Stimulated activated effector memory CD8-positive, alpha-beta T cell treated with anti-CD3 and anti-CD28 coated beads, Interleukin-12 subunit alpha, Interleukin-12 subunit beta, amount 100 ng/mL, for 72 hours (primary cell): Measurements from ENCODE around the gene TYW1.
A peak's percentile ranks its signal among the peaks of the same experiment; 100 is the strongest.
"Not testable (repeated sequence)": the region's sequence is repeated elsewhere in the genome, so short reads cannot be mapped to it uniquely, and the experiment has no call there.

Experiments
- ATAC-seq: fragments of 150-1000 bp; cut with Tn5 transposase; 2 replicates; pipeline ENCODE4 v1.10.0; 2021
- DNase-seq, 2 donors: peaks; one replicate each; pipeline ENCODE4 v3.0.0; 2021 to 2022; ENCODE audit warnings: low spot score in 2 of 2
- H3K27ac Mint-ChIP-seq: one replicate; pipeline ENCODE4 v1.8.0; 2022; ENCODE audit warnings: mild to moderate bottlenecking, mixed read lengths
- H3K36me3 Mint-ChIP-seq: one replicate; pipeline ENCODE4 v1.8.0; 2022; ENCODE audit warnings: mild to moderate bottlenecking, mixed read lengths
- H3K4me1 Mint-ChIP-seq: one replicate; pipeline ENCODE4 v1.8.0; 2022; ENCODE audit warnings: mixed read lengths
- H3K4me3 Mint-ChIP-seq: one replicate; pipeline ENCODE4 v1.8.0; 2022; ENCODE audit warnings: mild to moderate bottlenecking, mixed read lengths
- H3K9me3 Mint-ChIP-seq: one replicate; pipeline ENCODE4 v1.8.0; 2022; ENCODE audit warnings: mixed read lengths

Gene TYW1

DNA sequence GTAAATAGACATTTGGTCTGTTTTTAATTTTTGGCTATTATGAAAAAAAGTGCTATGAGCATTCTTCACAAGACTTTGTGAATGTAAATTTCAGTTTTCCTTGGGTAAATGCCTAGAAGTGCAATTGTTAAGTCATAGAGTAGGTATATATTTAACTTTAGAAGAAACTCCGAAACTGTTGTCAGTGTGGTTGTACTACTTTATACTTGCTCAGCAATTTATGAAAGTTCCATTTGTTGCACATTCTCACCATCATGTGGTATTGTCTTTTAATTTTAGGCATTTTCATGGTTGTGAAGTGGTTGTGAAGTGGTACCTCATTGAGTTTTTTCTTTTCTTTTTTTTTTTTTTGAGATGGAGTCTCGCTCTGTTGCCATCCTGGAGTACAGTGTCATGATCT lies 60.0 kb downstream of the TYW1 start:
- ATAC-seq (no peak), DNase-seq (no peak)
- Mint-ChIP-seq H3K4me3 (no peak overlapping the region), H3K27ac (no peak overlapping the region), H3K36me3 (peaks cover 86% of the 10 kb centered on the region), H3K4me1 (peaks cover 8% of the 10 kb centered on the region), H3K9me3 (peaks cover 7% of the 10 kb centered on the region)

- peaks cover 46% of the 10 kb centered on the region for H3K36me3 Mint-ChIP-seq
- H3K4me3 Mint-ChIP-seq, ATAC-seq, H3K4me1 Mint-ChIP-seq, DNase-seq, H3K27ac Mint-ChIP-seq, H3K9me3 Mint-ChIP-seq: not testable (repeated sequence)
Measured at GRCh38 chr7:67061321-67061720, 64.7 kb downstream of the TYW1 start.

- H3K36me3 Mint-ChIP-seq = peaks cover 41% of the 10 kb centered on the region
- H3K9me3 Mint-ChIP-seq, H3K4me1 Mint-ChIP-seq, DNase-seq, H3K27ac Mint-ChIP-seq, ATAC-seq, H3K4me3 Mint-ChIP-seq: not testable (repeated sequence)
Measured at GRCh38 chr7:67062802-67063201, 66.2 kb downstream of the TYW1 start.

- not testable (repeated sequence) for H3K9me3 Mint-ChIP-seq, DNase-seq, H3K4me3 Mint-ChIP-seq, H3K4me1 Mint-ChIP-seq
- Mint-ChIP-seq H3K27ac (peak overlapping the region; percentile 63), H3K36me3 (peaks cover 41% of the 10 kb centered on the region)
- peak; percentile 65 for ATAC-seq
Measured at GRCh38 chr7:67066950-67067622, 70.5 kb downstream of the TYW1 start.

DNA sequence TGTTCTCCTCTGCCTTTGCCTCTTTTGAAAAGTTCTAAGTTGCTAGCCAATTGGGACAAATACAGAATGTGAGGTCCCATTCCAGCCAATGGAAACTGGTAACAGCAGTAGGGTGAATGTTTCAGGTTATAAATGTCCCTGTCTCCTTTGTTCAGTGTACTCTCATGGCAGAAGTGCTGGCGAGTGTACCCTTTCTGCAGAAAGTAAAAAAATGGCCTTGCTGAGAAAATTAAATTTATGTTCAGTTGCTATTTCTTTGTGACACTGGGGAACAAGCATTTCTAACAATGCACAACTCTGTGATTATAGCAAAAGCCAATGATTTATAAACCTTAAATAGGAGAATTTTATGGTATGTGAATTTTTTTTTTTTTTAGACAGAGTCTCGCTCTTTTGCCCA lies 79.5 kb downstream of the TYW1 start:
- H3K4me3 Mint-ChIP-seq, ATAC-seq, H3K27ac Mint-ChIP-seq, H3K4me1 Mint-ChIP-seq, DNase-seq: not testable (repeated sequence)
- Mint-ChIP-seq H3K36me3 (peaks cover 48% of the 10 kb centered on the region), H3K9me3 (peaks cover 14% of the 10 kb centered on the region)

DNA sequence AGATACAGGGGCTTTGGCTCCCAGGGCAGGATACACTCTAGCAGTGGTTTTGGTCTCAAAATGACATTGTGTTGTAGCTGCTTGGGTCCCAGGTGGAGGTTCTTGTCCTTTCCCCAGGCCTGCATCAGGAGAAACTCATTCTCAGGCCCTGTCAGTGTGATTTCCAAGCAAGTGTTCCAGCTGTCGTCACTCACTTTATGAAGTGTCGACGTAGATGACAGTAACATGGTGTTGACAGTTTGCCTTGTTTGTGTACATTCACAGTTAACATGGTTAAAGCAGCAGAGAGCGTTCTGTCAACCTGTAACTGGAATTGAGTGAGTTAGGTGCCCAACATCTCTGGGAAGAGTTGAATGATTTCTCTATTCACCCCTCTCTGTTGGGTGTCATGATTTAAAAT lies 86.2 kb downstream of the TYW1 start:
- not testable (repeated sequence) for ATAC-seq, H3K27ac Mint-ChIP-seq

DNA sequence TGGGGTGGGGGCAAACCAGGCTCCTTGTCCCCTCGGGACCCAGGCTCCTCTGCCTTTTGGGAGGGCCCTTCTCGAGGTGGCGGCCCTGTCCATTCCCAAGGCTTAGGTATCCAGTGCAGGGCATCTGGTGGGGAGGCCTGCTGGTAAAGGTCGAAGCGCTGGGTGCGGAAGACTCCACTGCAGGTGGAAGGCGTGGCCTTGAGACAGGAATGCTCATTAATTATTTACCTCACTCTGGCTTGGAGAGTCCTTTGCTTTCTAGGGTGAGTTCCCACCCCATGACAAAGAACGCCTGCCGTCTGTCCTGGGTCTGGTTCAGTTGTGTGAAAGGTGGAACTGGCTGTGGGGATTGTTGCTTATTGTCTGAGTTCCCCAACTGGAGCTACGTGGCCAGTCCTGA lies 92.6 kb downstream of the TYW1 start:
- H3K27ac Mint-ChIP-seq, ATAC-seq: not testable (repeated sequence)
- H3K36me3 Mint-ChIP-seq = peaks cover 39% of the 10 kb centered on the region

More for the DNA sequence above, 86.2 kb downstream of the TYW1 start:
- Mint-ChIP-seq H3K4me1 (peaks cover 25% of the 10 kb centered on the region), H3K36me3 (peaks cover 55% of the 10 kb centered on the region), H3K9me3 (peaks cover 11% of the 10 kb centered on the region)
- not testable (repeated sequence) for H3K4me3 Mint-ChIP-seq, DNase-seq

GRCh38 chr7:67091053-67091452 lies 94.4 kb downstream of the TYW1 start:
- H3K27ac Mint-ChIP-seq, H3K4me3 Mint-ChIP-seq, ATAC-seq, H3K9me3 Mint-ChIP-seq, DNase-seq, H3K4me1 Mint-ChIP-seq: not testable (repeated sequence)
- peaks cover 42% of the 10 kb centered on the region for H3K36me3 Mint-ChIP-seq

More for the DNA sequence above, 92.6 kb downstream of the TYW1 start:
- not testable (repeated sequence) for H3K4me1 Mint-ChIP-seq, H3K4me3 Mint-ChIP-seq, H3K9me3 Mint-ChIP-seq, DNase-seq

- H3K36me3 Mint-ChIP-seq = peaks cover 56% of the 10 kb centered on the region
- H3K4me3 Mint-ChIP-seq, DNase-seq, H3K27ac Mint-ChIP-seq, H3K4me1 Mint-ChIP-seq, ATAC-seq, H3K9me3 Mint-ChIP-seq: not testable (repeated sequence)
Measured at GRCh38 chr7:67098031-67098430, 101.4 kb downstream of the TYW1 start.

- not testable (repeated sequence) for H3K4me3 Mint-ChIP-seq, H3K9me3 Mint-ChIP-seq, ATAC-seq, DNase-seq, H3K27ac Mint-ChIP-seq, H3K4me1 Mint-ChIP-seq
- H3K36me3 Mint-ChIP-seq = peaks cover 53% of the 10 kb centered on the region
Measured at GRCh38 chr7:67099406-67099805, 102.8 kb downstream of the TYW1 start.

GRCh38 chr7:67100038-67100437 lies 103.4 kb downstream of the TYW1 start:
- ATAC-seq = peak; percentile 39
- not testable (repeated sequence) for H3K9me3 Mint-ChIP-seq, DNase-seq, H3K4me3 Mint-ChIP-seq, H3K27ac Mint-ChIP-seq, H3K4me1 Mint-ChIP-seq
- H3K36me3 Mint-ChIP-seq = peaks cover 47% of the 10 kb centered on the region

GRCh38 chr7:67100956-67101361 lies 104.3 kb downstream of the TYW1 start:
- Mint-ChIP-seq H3K9me3 (peaks cover 3% of the 10 kb centered on the region), H3K4me3 (no peak overlapping the region), H3K4me1 (peaks cover 17% of the 10 kb centered on the region), H3K27ac (no peak overlapping the region), H3K36me3 (peaks cover 42% of the 10 kb centered on the region)
- ATAC-seq = no peak
- DNase-seq = no peak

DNA sequence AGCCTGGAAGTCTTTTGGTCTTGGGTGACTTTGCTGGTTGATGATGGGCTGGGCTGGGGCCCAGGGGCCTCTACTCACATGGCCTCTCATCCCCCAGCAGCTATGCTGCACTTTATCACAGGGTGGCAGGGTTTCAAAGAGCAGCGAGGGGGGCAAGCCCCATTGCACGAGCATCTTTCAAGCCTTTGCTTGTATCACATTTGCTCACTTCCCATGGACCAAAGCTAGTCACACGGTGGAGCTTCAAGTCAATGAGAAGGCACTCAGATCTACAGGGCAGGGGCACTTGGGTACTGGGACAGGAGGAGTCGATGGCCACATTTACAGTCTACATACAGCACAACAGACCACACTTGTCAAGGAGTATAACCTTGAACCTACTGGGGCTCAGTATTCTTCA lies 108.3 kb downstream of the TYW1 start:
- H3K4me3 Mint-ChIP-seq = not testable (repeated sequence)

GRCh38 chr7:67105377-67105776 lies 108.7 kb downstream of the TYW1 start:
- Mint-ChIP-seq H3K4me3 (no peak overlapping the region), H3K27ac (peak overlapping the region; percentile 12), H3K4me1 (peaks cover 23% of the 10 kb centered on the region), H3K9me3 (peaks cover 3% of the 10 kb centered on the region), H3K36me3 (peaks cover 27% of the 10 kb centered on the region)
- ATAC-seq (no peak), DNase-seq (no peak)

More for the DNA sequence above, 108.3 kb downstream of the TYW1 start:
- Mint-ChIP-seq H3K4me1 (peaks cover 23% of the 10 kb centered on the region), H3K27ac (peak overlapping the region; percentile 12), H3K36me3 (peaks cover 31% of the 10 kb centered on the region)
- ATAC-seq, H3K9me3 Mint-ChIP-seq, DNase-seq: not testable (repeated sequence)

GRCh38 chr7:67106255-67106654 lies 109.6 kb downstream of the TYW1 start:
- H3K4me1 Mint-ChIP-seq = peaks cover 23% of the 10 kb centered on the region
- ATAC-seq, H3K4me3 Mint-ChIP-seq, DNase-seq, H3K27ac Mint-ChIP-seq, H3K9me3 Mint-ChIP-seq: not testable (repeated sequence)
- peaks cover 18% of the 10 kb centered on the region for H3K36me3 Mint-ChIP-seq

DNA sequence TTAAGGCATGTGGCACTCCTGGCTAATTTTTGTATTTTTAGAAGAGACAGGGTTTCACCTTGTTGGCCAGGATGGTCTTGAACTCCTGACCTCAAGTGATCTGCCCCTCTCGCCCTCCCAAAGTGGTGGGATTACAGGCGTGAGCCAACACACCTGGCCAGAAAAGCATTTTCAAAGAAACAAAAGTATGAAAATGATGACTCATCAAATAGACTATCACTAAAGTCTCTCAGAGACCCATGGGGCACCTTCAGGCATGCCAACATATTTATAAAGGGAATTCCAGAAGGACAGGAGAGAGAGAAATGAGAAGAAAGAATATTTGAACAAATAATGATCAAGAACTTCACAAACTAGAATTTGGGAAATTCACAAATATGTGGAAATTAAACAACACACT lies 114.7 kb downstream of the TYW1 start:
- H3K36me3 Mint-ChIP-seq, H3K9me3 Mint-ChIP-seq, DNase-seq, ATAC-seq, H3K27ac Mint-ChIP-seq, H3K4me1 Mint-ChIP-seq, H3K4me3 Mint-ChIP-seq: not testable (repeated sequence)
